HCT116 (cell line): ENCODE results near the gene TRIM59. TPM values are rescaled to one million over a fixed set of nuclear protein-coding genes. Genes with fewer than 3 reads are reported as not detected.

ENCODE experiments used
- ATAC-seq: fragments of 200-7000 bp; cut with Tn5 transposase; 2 replicates; pipeline ENCODE4 v1.9.1; 2020; ENCODE audit warnings: mild to moderate bottlenecking, moderate library complexity
- BruUV-seq: library from RNA; stranded (reverse); fragments of 400-500 nt; replicated peaks from 2 replicates; lab custom pipeline; 2021; lab: Mats Ljungman, UMichigan
- CTCF ChIA-PET: fragments of 300-600 bp; sonication (Branson Sonifier 250); formaldehyde crosslinking; loops from one replicate; lab custom pipeline; 2021; ENCODE audit warnings: antibody characterized with exemption; lab: Charles Lee
- POLR2A ChIA-PET: fragments of 300-600, 350-600 bp; sonication (Branson Sonifier 250); formaldehyde crosslinking; loops from one replicate; lab custom pipeline; 2021; ENCODE audit warnings: antibody characterized with exemption; lab: Charles Lee
- RAD21 ChIA-PET, 2 experiments: fragments of 300-600 bp; sonication (Branson Sonifier 250); formaldehyde crosslinking; loops; one replicate each; lab custom pipeline; 2023; ENCODE audit warnings: low total read pairs in 2 of 2; ENCODE audit not compliant: uncharacterized antibody in 2 of 2, unreplicated experiment in 2 of 2, low non-redundant PET in 1 of 2; lab: Charles Lee
- DNase-seq: peaks from one replicate; pipeline ENCODE4 v3.0.0-alpha.2; 2010; ENCODE audit warnings: low read depth, low spot score
- H2AFZ ChIP-seq: fragments of 200-600 bp; shearing (Covaris generic), sonication (generic); 2 replicates; pipeline ENCODE4 v1.6.1; 2017; ENCODE audit warnings: low read depth, mixed run types, mixed read lengths, antibody characterized with exemption, low read length; ENCODE audit not compliant: poor library complexity, severe bottlenecking
- H3K27ac ChIP-seq: 2 replicates; pipeline ENCODE4 v1.5.1; 2012; ENCODE audit warnings: low read depth, low read length
- H3K27me3 ChIP-seq: fragments of 200-600 bp; sonication (generic); 2 replicates; pipeline ENCODE4 v1.6.1; 2016; ENCODE audit warnings: mixed run types, low read length, mixed read lengths; ENCODE audit not compliant: insufficient read depth
- H3K36me3 ChIP-seq, 2 experiments: fragments of 200-500 bp in 1 of 2; fragments of 200-600 bp in 1 of 2; sonication (Bioruptor generic) in 1 of 2; sonication (generic) in 1 of 2; 2 replicates each; pipeline versions ENCODE4 v1.5.1 to v1.6.1; 2014 to 2016; ENCODE audit warnings: low read length in 2 of 2, inconsistent platforms in 1 of 2, mixed read lengths in 1 of 2, mixed run types in 1 of 2; ENCODE audit not compliant: insufficient read depth in 2 of 2, control insufficient read depth in 1 of 2
- H3K4me1 ChIP-seq, 2 experiments: fragments of 200-600 bp in 1 of 2; sonication (generic) in 1 of 2; 2 replicates each; pipeline versions ENCODE4 v1.5.1 to v1.6.1; 2012 to 2017; ENCODE audit warnings: low read length in 2 of 2, inconsistent platforms in 1 of 2, mild to moderate bottlenecking in 1 of 2, mixed read lengths in 1 of 2, mixed run types in 1 of 2, moderate library complexity in 1 of 2; ENCODE audit not compliant: insufficient read depth in 2 of 2, control insufficient read depth in 1 of 2
- H3K4me2 ChIP-seq: fragments of 200-600 bp; sonication (generic); 2 replicates; pipeline ENCODE4 v1.6.1; 2017; ENCODE audit warnings: mixed run types, low read length, mixed read lengths
- H3K4me3 ChIP-seq, 2 experiments: fragments of 200-600 bp in 1 of 2; sonication (generic) in 1 of 2; replicated peaks in 1 of 2; 2 replicates each; pipeline ENCODE4 v1.5.1; 2011 to 2016; ENCODE audit warnings: low read length in 2 of 2, control low read depth in 1 of 2, low read depth in 1 of 2, mild to moderate bottlenecking in 1 of 2, mixed read lengths in 1 of 2, mixed run types in 1 of 2
- H3K79me2 ChIP-seq: fragments of 200-600 bp; sonication (generic); 2 replicates; pipeline ENCODE4 v1.6.1; 2017; ENCODE audit warnings: mild to moderate bottlenecking, mixed run types, low read length, moderate library complexity, mixed read lengths; ENCODE audit not compliant: insufficient read depth
- H3K9ac ChIP-seq: fragments of 200-600 bp; sonication (generic); 2 replicates; pipeline ENCODE4 v1.6.1; 2016; ENCODE audit warnings: low read length, mixed read lengths
- H3K9me2 ChIP-seq: fragments of 200-600 bp; sonication (generic), shearing (Covaris generic); 2 replicates; pipeline ENCODE4 v1.6.1; 2017; ENCODE audit warnings: mixed run types, mild to moderate bottlenecking, moderate library complexity; ENCODE audit not compliant: insufficient read depth
- H3K9me3 ChIP-seq, 2 experiments: fragments of 200-500 bp in 1 of 2; fragments of 200-600 bp in 1 of 2; sonication (Bioruptor generic) in 1 of 2; sonication (generic) in 1 of 2; 2 replicates each; pipeline ENCODE4 v1.6.1; 2014 to 2017; ENCODE audit warnings: low read length in 2 of 2, mixed read lengths in 2 of 2, inconsistent platforms in 1 of 2, low read depth in 1 of 2, mild to moderate bottlenecking in 1 of 2, mixed run types in 1 of 2, moderate library complexity in 1 of 2; ENCODE audit not compliant: control insufficient read depth in 1 of 2, insufficient read depth in 1 of 2
- H4K20me1 ChIP-seq: fragments of 200-600 bp; sonication (generic), shearing (Covaris generic); 2 replicates; pipeline ENCODE4 v1.6.1; 2017; ENCODE audit warnings: mixed run types, mild to moderate bottlenecking, moderate library complexity; ENCODE audit not compliant: insufficient read depth
- ATF3 ChIP-seq: IDR thresholded peaks from 2 replicates; pipeline ENCODE4 v1.6.1; 2012
- CBX3 ChIP-seq: IDR thresholded peaks from 2 replicates; pipeline ENCODE4 v1.6.1; 2012; ENCODE audit warnings: low read depth
- CEBPB ChIP-seq: IDR thresholded peaks from 2 replicates; pipeline ENCODE4 v1.6.1; 2012; ENCODE audit warnings: low read depth
- CTCF ChIP-seq, 3 experiments: fragments of 200-600 bp in 1 of 3; sonication (generic) in 1 of 3; IDR thresholded peaks in 2 of 3; conservative IDR thresholded peaks in 1 of 3; 2 replicates each; pipeline ENCODE4 v1.5.1; 2012 to 2017; ENCODE audit warnings: low read depth in 2 of 3, low read length in 2 of 3, antibody characterized with exemption in 1 of 3, borderline replicate concordance in 1 of 3, control low read depth in 1 of 3, mild to moderate bottlenecking in 1 of 3, mixed read lengths in 1 of 3, mixed run types in 1 of 3, moderate library complexity in 1 of 3; ENCODE audit not compliant: insufficient read depth in 1 of 3
- EGR1 ChIP-seq: IDR thresholded peaks from 2 replicates; pipeline ENCODE4 v1.6.1; 2012; ENCODE audit warnings: low read depth
- EZH2 ChIP-seq: fragments of 200-600 bp; sonication (generic); IDR thresholded peaks from 2 replicates; pipeline ENCODE4 v1.6.1; 2017; ENCODE audit warnings: antibody characterized with exemption, mixed run types
- EZH2phosphoT487 ChIP-seq: fragments of 200-600 bp; IDR thresholded peaks from 2 replicates; pipeline ENCODE4 v1.6.1; 2018; ENCODE audit warnings: antibody characterized with exemption, borderline replicate concordance
- FOSL1 ChIP-seq: IDR thresholded peaks from 2 replicates; pipeline ENCODE4 v1.6.1; 2012; ENCODE audit warnings: low read depth
- JUND ChIP-seq: IDR thresholded peaks from 2 replicates; pipeline ENCODE4 v1.6.1; 2012
- MAX ChIP-seq: IDR thresholded peaks from 2 replicates; pipeline ENCODE4 v1.6.1; 2012
- POLR2AphosphoS5 ChIP-seq: IDR thresholded peaks from 2 replicates; pipeline ENCODE4 v1.6.1; 2011; ENCODE audit warnings: mild to moderate bottlenecking, low read depth, low read length, moderate library complexity
- SIN3A ChIP-seq: IDR thresholded peaks from 2 replicates; pipeline ENCODE4 v1.6.1; 2012; ENCODE audit warnings: low read depth
- SP1 ChIP-seq: IDR thresholded peaks from 2 replicates; pipeline ENCODE4 v1.6.1; 2012; ENCODE audit warnings: low read depth
- SRF ChIP-seq: IDR thresholded peaks from 2 replicates; pipeline ENCODE4 v1.6.1; 2012; ENCODE audit warnings: low read depth
- TCF7L2 ChIP-seq: IDR thresholded peaks from 2 replicates; pipeline ENCODE4 v1.7.0; 2011; ENCODE audit warnings: borderline replicate concordance, inconsistent platforms; ENCODE audit not compliant: insufficient read depth, insufficient read length; ENCODE audit errors: extremely low read depth
- YY1 ChIP-seq: IDR thresholded peaks from 2 replicates; pipeline ENCODE4 v1.6.1; 2011; ENCODE audit warnings: low read length, low read depth, moderate library complexity, mild to moderate bottlenecking; ENCODE audit not compliant: insufficient replicate concordance; ENCODE audit errors: extremely low read depth
- intact Hi-C: fragments of 100-400 bp; cut with micrococcal nuclease; formaldehyde crosslinking; loops from 2 replicates; pipeline ENCODE4 v1.10.0; 2022
- total RNA-seq: library from RNA; stranded (reverse); gene quantifications from one replicate; pipeline ENCODE4 v1.2.1, GENCODE V29; 2021; ENCODE audit not compliant: unreplicated experiment

The TRIM59 gene
- total RNA-seq, 1 experiment from 2014 or later, result 41.6 TPM

- intact Hi-C loops, result no loop called here
- no peaks in the 10 kb centered on the region for H4K20me1 ChIP-seq
- no peaks in the 10 kb centered on the region for H3K27me3 ChIP-seq
- peaks cover 30% of the 10 kb centered on the region for H3K79me2 ChIP-seq
- ATAC-seq, result no peak
- no peak for TF ChIP-seq CTCF (IDR thresholded peaks at IDR 0.05 in 2 of 3, conservative IDR thresholded peaks at IDR 0.05 in 1 of 3; ENCODE audit: borderline replicate concordance in 1 of 3, insufficient read depth in 1 of 3, low read depth in 2 of 3, low read length in 2 of 3)
- no peak for TF ChIP-seq CBX3
- TF ChIP-seq JUND, result no peak
- TF ChIP-seq SP1, result no peak
- no peak for TF ChIP-seq CEBPB
- no peak for TF ChIP-seq FOSL1
- no peak for TF ChIP-seq EZH2phosphoT487
- CTCF ChIA-PET, result no interaction called here
- H3K27ac ChIP-seq, result no peak overlapping the region
- H3K4me1 ChIP-seq, result peaks cover 8 to 30% of the 10 kb centered on the region in 2 experiments
- no peak overlapping the region for H2AFZ ChIP-seq
- no peak overlapping the region for H3K4me3 ChIP-seq
- RAD21 ChIA-PET, result no interaction called here
- no peak overlapping the region for H3K9ac ChIP-seq
- no peaks in the 10 kb centered on the region for H3K9me2 ChIP-seq
- peaks cover 0 to 11% of the 10 kb centered on the region in 2 experiments; a peak in 1 of 4 replicates for H3K36me3 ChIP-seq
- H3K9me3 ChIP-seq, result no peaks in the 10 kb centered on the region
- POLR2A ChIA-PET, result no interaction called here
- DNase-seq, result no peak
- BruUV-seq, result no TSS peak
- H3K4me2 ChIP-seq, result no peak overlapping the region
Observed at GRCh38 chr3:160451602-160452001, 2.0 kb upstream of the TRIM59 start.

- Histone ChIP-seq H3K79me2 (peaks cover 37% of the 10 kb centered on the region), H4K20me1 (no peaks in the 10 kb centered on the region), H3K4me1 (peaks cover 8 to 31% of the 10 kb centered on the region in 2 experiments), H3K4me2 (peak overlapping the region; percentile 83; the same call in 1 of the 2 replicates), H2AFZ (no peak overlapping the region), H3K27ac (no peak overlapping the region), H3K36me3 (peaks cover 2 to 13% of the 10 kb centered on the region in 2 experiments; a peak in 1 of 4 replicates), H3K27me3 (no peaks in the 10 kb centered on the region), H3K9ac (no peak overlapping the region), H3K9me2 (no peaks in the 10 kb centered on the region), H3K4me3 (no peak overlapping the region), H3K9me3 (no peaks in the 10 kb centered on the region)
- CTCF ChIA-PET, result no interaction called here
- POLR2A ChIA-PET, result no interaction called here
- DNase-seq (no peak), ATAC-seq (no peak)
- BruUV-seq, result no TSS peak
- intact Hi-C loops, result no loop called here
- RAD21 ChIA-PET, result no interaction called here
- TF ChIP-seq EZH2phosphoT487 (no peak), SP1 (no peak), MAX (no peak), FOSL1 (no peak), SRF (no peak), YY1 (no peak), EZH2 (no peak), EGR1 (no peak), TCF7L2 (no peak), CBX3 (no peak), CTCF (IDR thresholded peaks at IDR 0.05 in 2 of 3, conservative IDR thresholded peaks at IDR 0.05 in 1 of 3; ENCODE audit: borderline replicate concordance in 1 of 3, insufficient read depth in 1 of 3, low read depth in 2 of 3, low read length in 2 of 3) (no peak), JUND (no peak), POLR2AphosphoS5 (no peak), CEBPB (no peak), ATF3 (no peak), SIN3A (no peak)
Observed at GRCh38 chr3:160450846-160451245, 1.3 kb upstream of the TRIM59 start.
